Left ventricle myocardium inferior (tissue), 1 donor: Measurements from ENCODE around the gene ZFHX3. TPM values are rescaled to one million over a fixed set of nuclear protein-coding genes. Genes with fewer than 3 reads are reported as not detected.

Experiments
- DNase-seq: peaks from one replicate; pipeline ENCODE4 v3.0.0-alpha.2; 2020
- H3K27ac ChIP-seq: fragments of 200-600 bp; replicated peaks from 2 replicates; pipeline ENCODE4 v1.8.0; 2021
- H3K27me3 ChIP-seq: fragments of 200-600 bp; 2 replicates; pipeline ENCODE4 v1.8.0; 2021; ENCODE audit warnings: low read depth
- H3K36me3 ChIP-seq: fragments of 200-600 bp; 2 replicates; pipeline ENCODE4 v1.8.0; 2021
- H3K4me1 ChIP-seq: fragments of 200-600 bp; 2 replicates; pipeline ENCODE4 v1.8.0; 2021
- H3K4me3 ChIP-seq: fragments of 200-600 bp; 2 replicates; pipeline ENCODE4 v1.8.0; 2021; ENCODE audit warnings: mild to moderate bottlenecking, moderate library complexity
- H3K9me3 ChIP-seq: fragments of 200-600 bp; replicated peaks from 2 replicates; pipeline ENCODE4 v1.8.0; 2021
- CTCF ChIP-seq: fragments of 200-600 bp; IDR thresholded peaks from 2 replicates; pipeline ENCODE4 v1.8.0; 2021; ENCODE audit warnings: antibody characterized with exemption, mild to moderate bottlenecking, borderline replicate concordance
- intact Hi-C: fragments of 100-400 bp; cut with micrococcal nuclease; formaldehyde crosslinking; loops from one replicate; pipeline ENCODE4 v1.11.0; 2022
- long read RNA-seq: library from polyadenylated mRNA; unstranded; transcript quantifications from one replicate; pipeline ENCODE4 v2.0.0, GENCODE V29; 2021
- total RNA-seq: library from RNA; stranded (reverse); fragmentation: NEBNext Ultra II Directional; extraction: Animal tissue kit (Norgen Biotek cat#: 25700); gene quantifications from one replicate; pipeline ENCODE4 v1.2.1, GENCODE V29; 2021
- donor health status: DM: no; HTN: yes; CAD: no; lungs with severe emphysema.

ZFHX3 gene
- total RNA-seq, result 9.6 TPM
- long read RNA-seq, partial matches to known transcripts, result 1 of 5 reads
- long read RNA-seq, other reads (novel, unspliced or antisense), result 4 of 5 reads

- peak; percentile 54 for TF ChIP-seq CTCF
- Histone ChIP-seq H3K27me3 (no peaks in the 10 kb centered on the region), H3K9me3 (no peaks in the 10 kb centered on the region), H3K4me1 (peaks cover 87% of the 10 kb centered on the region), H3K4me3 (peak within 1 kb of the TSS; percentile 94), H3K27ac (peak within 1 kb of the TSS; percentile 97), H3K36me3 (no peaks in the 10 kb centered on the region)
- DNase-seq, result peak; percentile 79
- intact Hi-C loops, result no loop called here
These were observed at the start of gene ZFHX3 for GRCh38 chr16:73047536-73048291. Gene ZFHX3, minus strand, starts transcription at chr16:73048128. Its CDS starts 87,983 bp downstream, at chr16:72960145.

- Histone ChIP-seq H3K36me3 (no peaks in the 10 kb centered on the region), H3K4me1 (peaks cover 15% of the 10 kb centered on the region), H3K27ac (no peak overlapping the region), H3K27me3 (no peaks in the 10 kb centered on the region), H3K4me3 (no peak overlapping the region), H3K9me3 (no peaks in the 10 kb centered on the region)
- TF ChIP-seq CTCF, result no peak
- intact Hi-C loops, result no loop called here
- DNase-seq, result no peak
These were observed 48.6 kb upstream of the ZFHX3 start for GRCh38 chr16:73096510-73096909.

- Histone ChIP-seq H3K9me3 (no peaks in the 10 kb centered on the region), H3K27ac (no peak overlapping the region), H3K4me3 (no peak overlapping the region), H3K36me3 (no peaks in the 10 kb centered on the region), H3K4me1 (peaks cover 15% of the 10 kb centered on the region), H3K27me3 (no peaks in the 10 kb centered on the region)
- intact Hi-C loops, result no loop called here
- no peak for TF ChIP-seq CTCF
- DNase-seq, result no peak
These were observed 48.0 kb upstream of the ZFHX3 start for GRCh38 chr16:73095885-73096421.

- Histone ChIP-seq H3K4me3 (no peak overlapping the region), H3K4me1 (peaks cover 15% of the 10 kb centered on the region), H3K9me3 (no peaks in the 10 kb centered on the region), H3K27me3 (no peaks in the 10 kb centered on the region), H3K36me3 (no peaks in the 10 kb centered on the region), H3K27ac (no peak overlapping the region)
- no peak for DNase-seq
- intact Hi-C loops, result no loop called here
- TF ChIP-seq CTCF, result no peak
These were observed 47.4 kb upstream of the ZFHX3 start for GRCh38 chr16:73095142-73095820.

GRCh38 chr16:73094371-73094770, 46.4 kb upstream of the ZFHX3 start:
- DNase-seq, result no peak
- Histone ChIP-seq H3K9me3 (no peaks in the 10 kb centered on the region), H3K4me1 (peaks cover 15% of the 10 kb centered on the region), H3K27me3 (no peaks in the 10 kb centered on the region), H3K36me3 (no peaks in the 10 kb centered on the region), H3K27ac (no peak overlapping the region), H3K4me3 (no peak overlapping the region)
- no peak for TF ChIP-seq CTCF
- intact Hi-C loops, result no loop called here
